ENCODE results near the gene POC5.
"Not testable (repeated sequence)": the region's sequence is repeated elsewhere in the genome, so short reads cannot be mapped to it uniquely, and the experiment has no call there.

The POC5 gene

GRCh38 chr5:75701856-75702255 lies 15.4 kb downstream of the POC5 start:
- Histone ChIP-seq H3K36me3 (replicated peaks) (peaks cover 19% of the 10 kb centered on the region), H3K4me3 (ENCODE audit: low read depth, low read length) (no peak overlapping the region), H3K27ac (no peak overlapping the region), H3K27me3 (replicated peaks) (no peaks in the 10 kb centered on the region)
- no peak for DNase-seq
- in situ Hi-C loops (cut with HindIII; ENCODE audit: low pct_ligation_motif_present, low sequenced_read_pairs), result no loop called here
- no peak for TF ChIP-seq CTCF (IDR thresholded peaks at IDR 0.05; ENCODE audit: low read depth, low read length, missing control alignments)

GRCh38 chr5:75695472-75696351 lies 21.5 kb downstream of the POC5 start:
- DNase-seq; H3K27me3 ChIP-seq (replicated peaks); H3K27ac ChIP-seq; H3K36me3 ChIP-seq (replicated peaks); H3K4me3 ChIP-seq (ENCODE audit: low read depth, low read length); in situ Hi-C loops (cut with HindIII; ENCODE audit: low pct_ligation_motif_present, low sequenced_read_pairs): not testable (repeated sequence)

GRCh38 chr5:75694781-75695180 lies 22.5 kb downstream of the POC5 start:
- in situ Hi-C loops (cut with HindIII; ENCODE audit: low pct_ligation_motif_present, low sequenced_read_pairs), result no loop called here
- no peak for TF ChIP-seq CTCF (IDR thresholded peaks at IDR 0.05; ENCODE audit: low read depth, low read length, missing control alignments)
- no peak for DNase-seq
- H3K27me3 ChIP-seq (replicated peaks), result no peaks in the 10 kb centered on the region
- H3K36me3 ChIP-seq (replicated peaks), result no peaks in the 10 kb centered on the region
- no peak overlapping the region for H3K27ac ChIP-seq
- H3K4me3 ChIP-seq (ENCODE audit: low read depth, low read length), result no peak overlapping the region

- Histone ChIP-seq H3K4me3 (ENCODE audit: low read depth, low read length) (no peak overlapping the region), H3K36me3 (replicated peaks) (peaks cover 2% of the 10 kb centered on the region), H3K27ac (no peak overlapping the region), H3K27me3 (replicated peaks) (no peaks in the 10 kb centered on the region)
- in situ Hi-C loops (cut with HindIII; ENCODE audit: low pct_ligation_motif_present, low sequenced_read_pairs), result no loop called here
- no peak for DNase-seq
- TF ChIP-seq CTCF (IDR thresholded peaks at IDR 0.05; ENCODE audit: low read depth, low read length, missing control alignments), result no peak
These were observed 26.6 kb downstream of the POC5 start for GRCh38 chr5:75690669-75691068.

- no peaks in the 10 kb centered on the region for H3K27me3 ChIP-seq (replicated peaks)
- no peak for DNase-seq
- H3K36me3 ChIP-seq (replicated peaks), result peaks cover 6% of the 10 kb centered on the region
- H3K27ac ChIP-seq, result no peak overlapping the region
- no peak for TF ChIP-seq CTCF (IDR thresholded peaks at IDR 0.05; ENCODE audit: low read depth, low read length, missing control alignments)
- in situ Hi-C loops (cut with HindIII; ENCODE audit: low pct_ligation_motif_present, low sequenced_read_pairs), result no loop called here
- no peak overlapping the region for H3K4me3 ChIP-seq (ENCODE audit: low read depth, low read length)
These were observed 30.8 kb downstream of the POC5 start for GRCh38 chr5:75686480-75686879.

GRCh38 chr5:75685141-75685540 lies 32.1 kb downstream of the POC5 start:
- no peak for DNase-seq
- no peak overlapping the region for H3K27ac ChIP-seq
- no peak for TF ChIP-seq CTCF (IDR thresholded peaks at IDR 0.05; ENCODE audit: low read depth, low read length, missing control alignments)
- no peaks in the 10 kb centered on the region for H3K27me3 ChIP-seq (replicated peaks)
- H3K4me3 ChIP-seq (ENCODE audit: low read depth, low read length), result no peak overlapping the region
- H3K36me3 ChIP-seq (replicated peaks), result peaks cover 6% of the 10 kb centered on the region
- in situ Hi-C loops (cut with HindIII; ENCODE audit: low pct_ligation_motif_present, low sequenced_read_pairs), result no loop called here
